ENCODE measurements around the gene MRPS24.
"Not testable (repeated sequence)": the region's sequence is repeated elsewhere in the genome, so short reads cannot be mapped to it uniquely, and the experiment has no call there.

Gene MRPS24

GRCh38 chr7:43830917-43831316, 38.4 kb downstream of the MRPS24 start:
- DNase-seq, result not testable (repeated sequence)

GRCh38 chr7:43825391-43825808, 43.9 kb downstream of the MRPS24 start:
- no peak for DNase-seq

- no peak for DNase-seq
Measured at GRCh38 chr7:43824963-43825362, 44.4 kb downstream of the MRPS24 start.

GRCh38 chr7:43824513-43824912, 44.8 kb downstream of the MRPS24 start:
- peak; percentile 19 for DNase-seq

- DNase-seq, result no peak
Measured at GRCh38 chr7:43823941-43824340, 45.4 kb downstream of the MRPS24 start.

DNA sequence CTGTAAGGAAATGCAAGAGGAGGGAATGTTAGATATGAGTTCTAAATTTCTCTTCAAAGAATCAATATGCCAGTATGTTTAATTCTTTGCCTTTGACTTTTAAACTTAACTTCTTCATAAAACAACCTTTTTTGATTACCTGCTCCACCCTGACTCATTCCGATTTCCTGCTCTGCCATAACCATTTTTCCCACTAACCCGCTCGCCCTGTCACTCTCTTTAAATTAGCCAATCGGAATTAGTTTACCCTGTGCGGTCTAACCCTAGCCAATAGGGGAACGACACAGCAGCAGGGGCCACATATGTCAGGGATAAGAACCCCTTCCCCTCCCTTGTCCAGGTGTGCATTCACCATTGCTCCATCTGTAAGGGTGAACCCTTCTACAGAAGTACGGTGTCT, 45.9 kb downstream of the MRPS24 start:
- not testable (repeated sequence) for DNase-seq
